ENCODE measurements around the gene ACTRT2.

DNA sequence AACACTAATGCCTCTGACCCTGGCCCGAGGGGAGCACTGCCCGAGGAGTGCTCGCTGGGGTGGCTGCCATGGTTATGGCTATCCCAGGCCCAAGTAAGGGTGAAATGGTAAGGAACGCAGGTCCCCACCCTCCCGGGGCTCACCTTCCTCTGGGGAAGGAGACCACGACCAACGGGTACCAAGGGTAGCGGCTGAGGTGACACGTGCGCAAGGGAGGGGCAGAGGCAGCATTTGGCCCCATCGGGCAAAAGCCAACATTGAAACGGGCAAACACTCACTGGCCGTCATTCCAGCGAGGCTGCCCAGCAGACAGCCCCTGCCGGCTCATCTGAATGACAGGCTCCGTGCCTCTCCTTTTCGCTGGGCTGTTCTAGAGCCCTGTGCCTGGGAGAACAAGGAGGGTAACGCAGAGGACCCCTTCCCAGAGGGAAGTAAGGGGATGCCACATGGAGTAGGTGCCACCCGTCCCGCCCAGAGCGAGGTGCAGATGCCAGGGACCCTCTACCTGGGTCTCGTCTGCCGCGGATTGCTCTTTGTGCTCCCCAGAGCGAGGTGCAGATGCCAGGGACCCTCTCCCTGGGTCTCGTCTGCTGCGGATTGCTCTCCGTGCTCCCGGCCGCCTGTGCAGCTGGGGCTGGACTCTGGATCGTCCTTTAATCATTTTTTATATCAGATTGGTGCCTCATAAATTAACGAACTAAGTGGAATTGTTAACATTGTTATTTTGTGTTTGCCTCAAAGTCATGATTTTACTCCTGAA, 16.2 kb downstream of the ACTRT2 start:
- no peak for TF ChIP-seq POLR2A (IDR thresholded peaks at IDR 0.05)
- TF ChIP-seq, protein P1, sequence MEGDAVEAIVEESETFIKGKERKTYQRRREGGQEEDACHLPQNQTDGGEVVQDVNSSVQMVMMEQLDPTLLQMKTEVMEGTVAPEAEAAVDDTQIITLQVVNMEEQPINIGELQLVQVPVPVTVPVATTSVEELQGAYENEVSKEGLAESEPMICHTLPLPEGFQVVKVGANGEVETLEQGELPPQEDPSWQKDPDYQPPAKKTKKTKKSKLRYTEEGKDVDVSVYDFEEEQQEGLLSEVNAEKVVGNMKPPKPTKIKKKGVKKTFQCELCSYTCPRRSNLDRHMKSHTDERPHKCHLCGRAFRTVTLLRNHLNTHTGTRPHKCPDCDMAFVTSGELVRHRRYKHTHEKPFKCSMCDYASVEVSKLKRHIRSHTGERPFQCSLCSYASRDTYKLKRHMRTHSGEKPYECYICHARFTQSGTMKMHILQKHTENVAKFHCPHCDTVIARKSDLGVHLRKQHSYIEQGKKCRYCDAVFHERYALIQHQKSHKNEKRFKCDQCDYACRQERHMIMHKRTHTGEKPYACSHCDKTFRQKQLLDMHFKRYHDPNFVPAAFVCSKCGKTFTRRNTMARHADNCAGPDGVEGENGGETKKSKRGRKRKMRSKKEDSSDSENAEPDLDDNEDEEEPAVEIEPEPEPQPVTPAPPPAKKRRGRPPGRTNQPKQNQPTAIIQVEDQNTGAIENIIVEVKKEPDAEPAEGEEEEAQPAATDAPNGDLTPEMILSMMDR (IDR thresholded peaks at IDR 0.05): no peak

All from gastroesophageal sphincter (tissue), 3 donors.